Right ventricle myocardium superior (tissue), 1 donor: Measurements from ENCODE around the gene WWOX. TPM values are rescaled to one million over a fixed set of nuclear protein-coding genes. Genes with fewer than 3 reads are reported as not detected.
"Not testable (repeated sequence)": the region's sequence is repeated elsewhere in the genome, so short reads cannot be mapped to it uniquely, and the experiment has no call there.

ENCODE experiments used
- ATAC-seq: fragments of 200-7000 bp; cut with Tn5 transposase; one replicate; pipeline ENCODE4 v1.9.1; 2020; ENCODE audit warnings: mild to moderate bottlenecking; ENCODE audit not compliant: poor library complexity
- DNase-seq: peaks from one replicate; pipeline ENCODE4 v3.0.0-alpha.2; 2020
- intact Hi-C: fragments of 100-400 bp; cut with DNase I; formaldehyde crosslinking; loops from one replicate; pipeline ENCODE4 v1.11.2; 2022
- total RNA-seq: library from RNA; stranded (reverse); fragmentation: NEBNext Ultra II Directional; extraction: Animal tissue kit (Norgen Biotek cat#: 25700); gene quantifications from one replicate; pipeline ENCODE4 v1.2.1, GENCODE V29; 2021
- donor health status: DM: no; HTN: yes; CAD: no; lungs with severe emphysema.

WWOX gene
- total RNA-seq, 1 donor from 2014 or later: 11.5 TPM

- intact Hi-C loops: no loop called here
- ATAC-seq: no peak
- no peak for DNase-seq
Observed at GRCh38 chr16:79194291-79194690, 1094.8 kb downstream of the WWOX start.

GRCh38 chr16:79195938-79196337 lies 1096.5 kb downstream of the WWOX start:
- ATAC-seq: no peak
- intact Hi-C loops: no loop called here
- DNase-seq: no peak

GRCh38 chr16:79201436-79201835 lies 1102.0 kb downstream of the WWOX start:
- DNase-seq (no peak), ATAC-seq (no peak)
- intact Hi-C loops: no loop called here

GRCh38 chr16:79202977-79203376 lies 1103.5 kb downstream of the WWOX start:
- DNase-seq (no peak), ATAC-seq (no peak)
- intact Hi-C loops: no loop called here

- intact Hi-C loops: no loop called here
- DNase-seq: no peak
- no peak for ATAC-seq
Observed at GRCh38 chr16:79204486-79204885, 1105.0 kb downstream of the WWOX start.

GRCh38 chr16:79206889-79207288 lies 1107.4 kb downstream of the WWOX start:
- intact Hi-C loops: no loop called here
- ATAC-seq (no peak), DNase-seq (no peak)

- intact Hi-C loops: no loop called here
- DNase-seq (no peak), ATAC-seq (no peak)
Observed at GRCh38 chr16:79209308-79209707, 1109.9 kb downstream of the WWOX start.

GRCh38 chr16:79210607-79211006 lies 1111.2 kb downstream of the WWOX start:
- no peak for DNase-seq

GRCh38 chr16:79211586-79211985 lies 1112.1 kb downstream of the WWOX start:
- ATAC-seq: no peak
- DNase-seq: no peak
- intact Hi-C loops: no loop called here

More at GRCh38 chr16:79210607-79211006, 1111.2 kb downstream of the WWOX start:
- no peak for ATAC-seq
- intact Hi-C loops: no loop called here

GRCh38 chr16:79212114-79212791 lies 1112.8 kb downstream of the WWOX start:
- ATAC-seq: no peak
- intact Hi-C loops: no loop called here

GRCh38 chr16:79213214-79213613 lies 1113.8 kb downstream of the WWOX start:
- ATAC-seq (no peak), DNase-seq (no peak)
- intact Hi-C loops: no loop called here

More at GRCh38 chr16:79212114-79212791, 1112.8 kb downstream of the WWOX start:
- no peak for DNase-seq

- intact Hi-C loops: no loop called here
- ATAC-seq (no peak), DNase-seq (no peak)
Observed at GRCh38 chr16:79215289-79215688, 1115.8 kb downstream of the WWOX start.

GRCh38 chr16:79217375-79218011 lies 1118.0 kb downstream of the WWOX start:
- intact Hi-C loops: no loop called here
- DNase-seq: no peak
- no peak for ATAC-seq

- ATAC-seq (no peak), DNase-seq (no peak)
- intact Hi-C loops: no loop called here
Observed at GRCh38 chr16:79218351-79218750, 1118.9 kb downstream of the WWOX start.

GRCh38 chr16:79225994-79226393 lies 1126.5 kb downstream of the WWOX start:
- intact Hi-C loops: not testable (repeated sequence)

GRCh38 chr16:79229361-79229760 lies 1129.9 kb downstream of the WWOX start:
- ATAC-seq: no peak
- intact Hi-C loops: no loop called here

More at GRCh38 chr16:79225994-79226393, 1126.5 kb downstream of the WWOX start:
- ATAC-seq, DNase-seq: not testable (repeated sequence)

GRCh38 chr16:79245700-79246099 lies 1146.2 kb downstream of the WWOX start:
- DNase-seq, intact Hi-C loops, ATAC-seq: not testable (repeated sequence)

More at GRCh38 chr16:79229361-79229760, 1129.9 kb downstream of the WWOX start:
- DNase-seq: no peak

- intact Hi-C loops: no loop called here
- DNase-seq: no peak
- no peak for ATAC-seq
Observed at GRCh38 chr16:79247386-79247785, 1147.9 kb downstream of the WWOX start.

- ATAC-seq (no peak), DNase-seq (no peak)
- intact Hi-C loops: no loop called here
Observed at GRCh38 chr16:79248351-79248750, 1148.9 kb downstream of the WWOX start.

- peak; percentile 66 for ATAC-seq
- intact Hi-C loops: no loop called here
- no peak for DNase-seq
Observed at GRCh38 chr16:79250502-79251098, 1151.1 kb downstream of the WWOX start.
